ENCODE results near the gene ZNFX1. TPM values are rescaled to one million over a fixed set of nuclear protein-coding genes. Genes with fewer than 3 reads are reported as not detected.

The ZNFX1 gene
- total RNA-seq, 1 donor from 2014 or later, result 21.0 TPM

Other genes starting within 250 kb of the ZNFX1 start
- 41.4 TPM for gene CSE1L, start 231.7 kb downstream of the ZNFX1 start, total RNA-seq
- gene STAU1, start 89.7 kb downstream of the ZNFX1 start, total RNA-seq, result 60.7 TPM
- 15.8 TPM for gene DDX27, start 58.6 kb downstream of the ZNFX1 start, total RNA-seq
- gene KCNB1, start 204.6 kb upstream of the ZNFX1 start, total RNA-seq, result 0.81 TPM

All from Right ventricle myocardium inferior (tissue), 1 donor.